Thyroid gland (tissue), 4 donors: ENCODE results near the gene RPUSD1. TPM values are rescaled to one million over a fixed set of nuclear protein-coding genes. Genes with fewer than 3 reads are reported as not detected.

Experiments
- DNase-seq, 2 donors: peaks; one replicate each; pipeline ENCODE4 v3.0.0-alpha.2; 2019
- H3K27ac ChIP-seq, 3 donors: fragments of 200-600 bp; sonication (generic); 1 replicate in 2 of 3; 2 replicates in 1 of 3; pipeline ENCODE4 v1.5.1; 2016 to 2019; ENCODE audit warnings: mild to moderate bottlenecking in 1 of 3, moderate library complexity in 1 of 3
- H3K27me3 ChIP-seq: fragments of 200-600 bp; sonication (generic); one replicate; pipeline ENCODE4 v1.5.1; 2019
- H3K36me3 ChIP-seq, 2 donors: fragments of 200-600 bp; sonication (generic); one replicate each; pipeline ENCODE4 v1.5.1; 2016 to 2019
- H3K4me1 ChIP-seq, 2 donors: fragments of 200-600 bp; sonication (generic); one replicate each; pipeline ENCODE4 v1.5.1; 2017 to 2019
- H3K4me3 ChIP-seq, 3 donors: fragments of 200-600 bp; sonication (generic); replicated peaks in 1 of 3; 1 replicate in 2 of 3; 2 replicates in 1 of 3; pipeline ENCODE4 v1.5.1; 2016; ENCODE audit warnings: mild to moderate bottlenecking in 1 of 3
- H3K9me3 ChIP-seq: fragments of 200-600 bp; sonication (generic); one replicate; pipeline ENCODE4 v1.5.1; 2017
- POLR2A ChIP-seq, 2 donors: fragments of 450-650 bp; IDR thresholded peaks; one replicate each; pipeline ENCODE4 v1.6.1; 2017; ENCODE audit warnings: antibody characterized with exemption in 2 of 2, mild to moderate bottlenecking in 2 of 2, moderate library complexity in 1 of 2
- WGBS, 2 donors: methylation state at CpG; one replicate each; pipeline ENCODE4 v1.1.5; 2017; 5-methylcytosine and 5-hydroxymethylcytosine counted together
- intact Hi-C: fragments of 100-400 bp; cut with DNase I; formaldehyde crosslinking; loops from one replicate; pipeline ENCODE4 v1.15.1; 2023
- microRNA counts, 2 donors: library from miRNA; unstranded; fragments of <30 nt; microRNA quantifications; one replicate each; lab custom pipeline; 2016 to 2017
- microRNA-seq: library from miRNA; unstranded; fragments of <30 nt; microRNA quantifications from one replicate; pipeline ENCODE4, GENCODE V29; 2016
- small RNA-seq: library from RNA; depleted of rRNA; stranded (forward); fragments of <200 nt; gene quantifications from one replicate; pipeline ENCODE3, GENCODE V24; 2016
- total RNA-seq, 4 donors: library from RNA; depleted of rRNA; stranded (reverse); fragments of >200 nt; gene quantifications; one replicate each; pipeline ENCODE4 v1.2.3, GENCODE V29; 2016
- TF ChIP-seq, protein P1 (sequence below), 6 experiments: fragments of 200-600 bp in 3 of 6; fragments of 450-650 bp in 3 of 6; sonication (generic) in 3 of 6; IDR thresholded peaks; one replicate each; pipeline ENCODE4 v1.5.1; 2016 to 2019; ENCODE audit warnings: antibody characterized with exemption in 6 of 6, mild to moderate bottlenecking in 2 of 6, inconsistent platforms in 1 of 6, moderate library complexity in 1 of 6

RPUSD1 gene
- total RNA-seq, 4 donors from 2014 or later = 14.1 to 27.9 (median 20.8) TPM

- WGBS, 2 donors = 94 to 97% methylated on average over 24 of the region's 25 CpGs
- intact Hi-C loops = no loop called here
- peaks cover 18 to 41% of the 10 kb centered on the region in 2 donors for H3K36me3 ChIP-seq
Observed at GRCh38 chr16:734981-735881, 53.0 kb downstream of the RPUSD1 start.

More at GRCh38 chr16:734981-735881, 53.0 kb downstream of the RPUSD1 start:
- no peaks in the 10 kb centered on the region for H3K27me3 ChIP-seq
- no peak overlapping the region for H3K4me3 ChIP-seq
- TF ChIP-seq POLR2A (IDR thresholded peaks at IDR 0.05) = no peak
- TF ChIP-seq, protein P1, sequence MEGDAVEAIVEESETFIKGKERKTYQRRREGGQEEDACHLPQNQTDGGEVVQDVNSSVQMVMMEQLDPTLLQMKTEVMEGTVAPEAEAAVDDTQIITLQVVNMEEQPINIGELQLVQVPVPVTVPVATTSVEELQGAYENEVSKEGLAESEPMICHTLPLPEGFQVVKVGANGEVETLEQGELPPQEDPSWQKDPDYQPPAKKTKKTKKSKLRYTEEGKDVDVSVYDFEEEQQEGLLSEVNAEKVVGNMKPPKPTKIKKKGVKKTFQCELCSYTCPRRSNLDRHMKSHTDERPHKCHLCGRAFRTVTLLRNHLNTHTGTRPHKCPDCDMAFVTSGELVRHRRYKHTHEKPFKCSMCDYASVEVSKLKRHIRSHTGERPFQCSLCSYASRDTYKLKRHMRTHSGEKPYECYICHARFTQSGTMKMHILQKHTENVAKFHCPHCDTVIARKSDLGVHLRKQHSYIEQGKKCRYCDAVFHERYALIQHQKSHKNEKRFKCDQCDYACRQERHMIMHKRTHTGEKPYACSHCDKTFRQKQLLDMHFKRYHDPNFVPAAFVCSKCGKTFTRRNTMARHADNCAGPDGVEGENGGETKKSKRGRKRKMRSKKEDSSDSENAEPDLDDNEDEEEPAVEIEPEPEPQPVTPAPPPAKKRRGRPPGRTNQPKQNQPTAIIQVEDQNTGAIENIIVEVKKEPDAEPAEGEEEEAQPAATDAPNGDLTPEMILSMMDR (IDR thresholded peaks at IDR 0.05) = no peak
- peaks cover 6% of the 10 kb centered on the region in 2 donors for H3K4me1 ChIP-seq
- H3K27ac ChIP-seq = no peak overlapping the region
- DNase-seq = no peak
- no peaks in the 10 kb centered on the region for H3K9me3 ChIP-seq

MicroRNAs within 50 kb of the gene (microRNA counts, 767-probe panel; counts per million panel counts)
- 0 counts per million in 2 donors for microRNA hsa-miR-662 (lab: Ali Mortazavi, UCI)

Small RNA genes within 50 kb of the gene (microRNA-seq; reads per million reads assigned to microRNA genes)
- gene MIR662 = not detected

Small RNA genes within 50 kb of the gene (small RNA-seq; reads per million reads assigned to genes)
- not detected for gene MIR662

Other genes starting within 250 kb of the RPUSD1 start
- not detected for gene PRR35, start 228.0 kb downstream of the RPUSD1 start, total RNA-seq
- gene NHLRC4, start 221.4 kb downstream of the RPUSD1 start, total RNA-seq = under 1 TPM in 3 of 4 donors, not detected in 1; 0.63 to 0.81 (median 0.67) TPM
- 100 to 1,000 TPM in 3 of 4 donors, 10 to 100 TPM in 1; 69.6 to 125 (median 108) TPM for gene PIGQ, start 218.4 kb downstream of the RPUSD1 start, total RNA-seq
- 10 to 100 TPM; 17.7 to 24.4 (median 18.4) TPM for gene RAB40C, start 198.3 kb downstream of the RPUSD1 start, total RNA-seq
- 1 to 10 TPM in 1 of 4 donors, under 1 TPM in 3; 0.13 to 1.8 (median 0.77) TPM for gene WFIKKN1, start 157.4 kb downstream of the RPUSD1 start, total RNA-seq
- 100 to 1,000 TPM in 2 of 4 donors, 10 to 100 TPM in 2; 54.2 to 180 (median 115) TPM for gene METTL26, start 152.1 kb downstream of the RPUSD1 start, total RNA-seq
- 100 to 1,000 TPM in 1 of 4 donors, 10 to 100 TPM in 3; 61.3 to 124 (median 69.1) TPM for gene MCRIP2, start 146.6 kb downstream of the RPUSD1 start, total RNA-seq
- gene WDR90, start 139.0 kb downstream of the RPUSD1 start, total RNA-seq = 10 to 100 TPM; 23.6 to 56.0 (median 34.3) TPM
- 10 to 100 TPM; 49.7 to 81.8 (median 57.6) TPM for gene RHOT2, start 120.2 kb downstream of the RPUSD1 start, total RNA-seq
- under 1 TPM in 3 of 4 donors, not detected in 1; 0.27 to 0.63 (median 0.56) TPM for gene RHBDL1, start 112.7 kb downstream of the RPUSD1 start, total RNA-seq
- gene STUB1, start 108.0 kb downstream of the RPUSD1 start, total RNA-seq = 100 to 1,000 TPM; 134 to 206 (median 162) TPM
- 100 to 1,000 TPM in 3 of 4 donors, 10 to 100 TPM in 1; 72.8 to 156 (median 124) TPM for gene JMJD8, start 104.0 kb downstream of the RPUSD1 start, total RNA-seq
- gene WDR24, start 98.0 kb downstream of the RPUSD1 start, total RNA-seq = 10 to 100 TPM; 13.3 to 20.1 (median 17.6) TPM
- gene FBXL16, start 82.6 kb downstream of the RPUSD1 start, total RNA-seq = 1 to 10 TPM; 5.8 to 7.5 (median 6.9) TPM
- 100 to 1,000 TPM in 1 of 4 donors, 10 to 100 TPM in 3; 51.0 to 109 (median 57.0) TPM for gene METRN, start 73.3 kb downstream of the RPUSD1 start, total RNA-seq
- 100 to 1,000 TPM in 1 of 4 donors, 10 to 100 TPM in 3; 56.4 to 109 (median 63.8) TPM for gene ANTKMT, start 67.2 kb downstream of the RPUSD1 start, total RNA-seq
- under 1 TPM in 1 of 4 donors, not detected in 3; 0.27 TPM for gene CCDC78, start 61.9 kb downstream of the RPUSD1 start, total RNA-seq
- 1 to 10 TPM in 3 of 4 donors, not detected in 1; 3.8 to 8.7 (median 5.1) TPM for gene HAGHL, start 61.3 kb downstream of the RPUSD1 start, total RNA-seq
- gene CIAO3, start 47.4 kb downstream of the RPUSD1 start, total RNA-seq = 10 to 100 TPM; 38.7 to 53.8 (median 44.6) TPM
- not detected for gene MSLN, start 27.6 kb downstream of the RPUSD1 start, total RNA-seq
- 10 to 100 TPM; 10.1 to 14.6 (median 11.7) TPM for gene CHTF18, start 239 bp upstream of the RPUSD1 start, total RNA-seq
- not detected for gene GNG13, start 12.4 kb upstream of the RPUSD1 start, total RNA-seq
- gene LMF1, start 182.6 kb upstream of the RPUSD1 start, total RNA-seq = 10 to 100 TPM; 23.2 to 97.8 (median 89.1) TPM
- gene SOX8, start 193.4 kb upstream of the RPUSD1 start, total RNA-seq = under 1 TPM in 3 of 4 donors, not detected in 1; 0.15 to 0.78 (median 0.27) TPM